GM12878 (cell line): ENCODE results near the gene MPRIP. TPM values are rescaled to one million over a fixed set of nuclear protein-coding genes. Genes with fewer than 3 reads are reported as not detected.

Experiments
- ATAC-seq: fragments of 200-7000 bp; cut with Tn5 transposase; 3 replicates; pipeline ENCODE4 v1.9.1; 2020; ENCODE audit warnings: mild to moderate bottlenecking, moderate library complexity
- BruUV-seq: library from RNA; stranded (reverse); fragments of 400-500 nt; replicated peaks from 2 replicates; lab custom pipeline; 2021; lab: Mats Ljungman, UMichigan
- CTCF ChIA-PET: fragments of 300-600 bp; sonication (Branson Sonifier 250); formaldehyde crosslinking; extraction: SDS; loops from one replicate; lab custom pipeline; 2021; ENCODE audit warnings: inconsistent platforms; lab: Yijun Ruan, JAX
- POLR2A ChIA-PET: fragments of 350-600 bp; formaldehyde crosslinking; extraction: SDS; loops from one replicate; lab custom pipeline; 2021; ENCODE audit warnings: inconsistent platforms; lab: Charles Lee
- RAD21 ChIA-PET: fragments of 300-600 bp; sonication (Branson Sonifier 250); formaldehyde crosslinking; loops from one replicate; lab custom pipeline; 2023; ENCODE audit warnings: antibody characterized with exemption; ENCODE audit not compliant: unreplicated experiment; lab: Charles Lee
- SMC1A ChIA-PET: fragments of 300-600 bp; sonication (Branson Sonifier 250); formaldehyde crosslinking; loops from one replicate; lab custom pipeline; 2023; ENCODE audit not compliant: unreplicated experiment, uncharacterized antibody; lab: Charles Lee
- DNase-seq: peaks from one replicate; pipeline ENCODE4 v3.0.0-alpha.2; 2011; ENCODE audit warnings: low read depth, low spot score
- FAIRE-seq: peaks from 3 replicates; lab custom pipeline; 2011; peaks lifted over from hg19 to GRCh38; lab: Jason Lieb, UNC
- H2AFZ ChIP-seq: 2 replicates; pipeline ENCODE4 v1.6.0; 2011; ENCODE audit warnings: low read depth, low read length, control low read depth; ENCODE audit not compliant: control insufficient read depth
- H3K27ac ChIP-seq: 2 replicates; pipeline ENCODE4 v1.5.1; 2011; ENCODE audit warnings: control low read depth; ENCODE audit not compliant: control insufficient read depth, insufficient read depth
- H3K27me3 ChIP-seq, 2 experiments: replicated peaks in 1 of 2; 2 replicates each; pipeline versions ENCODE4 v1.6.0 to v1.6.1; 2011; ENCODE audit warnings: low read length in 1 of 2; ENCODE audit not compliant: control insufficient read depth in 2 of 2, insufficient read depth in 2 of 2
- H3K36me3 ChIP-seq, 2 experiments: 2 replicates each; pipeline ENCODE4 v1.5.1; 2011; ENCODE audit warnings: low read length in 1 of 2; ENCODE audit not compliant: control insufficient read depth in 2 of 2, insufficient read depth in 2 of 2
- H3K4me1 ChIP-seq: 2 replicates; pipeline ENCODE4 v1.6.1; 2011; ENCODE audit warnings: mild to moderate bottlenecking, low read length, moderate library complexity, mixed read lengths; ENCODE audit not compliant: control insufficient read depth, insufficient read depth
- H3K4me2 ChIP-seq: 2 replicates; pipeline ENCODE4 v1.6.0; 2011; ENCODE audit warnings: control low read depth; ENCODE audit not compliant: control insufficient read depth, insufficient read depth
- H3K4me3 ChIP-seq: fragments of 200-600 bp; sonication (generic); 2 replicates; pipeline ENCODE4 v1.5.1; 2016
- H3K79me2 ChIP-seq: 2 replicates; pipeline ENCODE4 v1.6.0; 2011; ENCODE audit warnings: low read length; ENCODE audit not compliant: control insufficient read depth, insufficient read depth
- H3K9ac ChIP-seq: 2 replicates; pipeline ENCODE4 v1.8.0; 2011; ENCODE audit warnings: low read length, control low read depth, mixed read lengths; ENCODE audit not compliant: control insufficient read depth, insufficient read depth
- H3K9me3 ChIP-seq: replicated peaks from 3 replicates; pipeline ENCODE4 v1.5.1; 2011; ENCODE audit warnings: mild to moderate bottlenecking, low read length; ENCODE audit not compliant: control insufficient read depth, insufficient read depth
- H4K20me1 ChIP-seq: 2 replicates; pipeline ENCODE4 v1.6.0; 2011; ENCODE audit not compliant: control insufficient read depth, insufficient read depth
- BACH1 ChIP-seq: fragments of 450-650 bp; IDR thresholded peaks from 2 replicates; pipeline ENCODE4 v1.6.1; 2017; ENCODE audit warnings: mild to moderate bottlenecking, borderline replicate concordance
- E4F1 ChIP-seq: fragments of 450-650 bp; IDR thresholded peaks from 2 replicates; pipeline ENCODE4 v1.6.1; 2018; ENCODE audit warnings: borderline replicate concordance, mild to moderate bottlenecking; ENCODE audit not compliant: partially characterized antibody
- EGR1 ChIP-seq, 2 experiments: IDR thresholded peaks; 1 replicate in 1 of 2; 2 replicates in 1 of 2; pipeline ENCODE4 v1.6.1; 2011 to 2012; ENCODE audit warnings: low read depth in 2 of 2, low read length in 2 of 2, borderline replicate concordance in 1 of 2, mild to moderate bottlenecking in 1 of 2, moderate library complexity in 1 of 2
- HCFC1 ChIP-seq: fragments of 150-350 bp; IDR thresholded peaks from 2 replicates; pipeline ENCODE4 v1.6.1; 2014; ENCODE audit warnings: low read length
- JUND ChIP-seq: IDR thresholded peaks from 2 replicates; pipeline ENCODE4 v1.6.1; 2012; ENCODE audit warnings: low read depth, mild to moderate bottlenecking, low read length, improper control_type of control experiment, moderate library complexity
- KDM1A ChIP-seq: fragments of 200-600 bp; sonication (generic); IDR thresholded peaks from 2 replicates; pipeline ENCODE4 v1.6.1; 2016; ENCODE audit warnings: borderline replicate concordance
- KLF5 ChIP-seq: fragments of 450-650 bp; IDR thresholded peaks from 2 replicates; pipeline ENCODE4 v1.6.1; 2014; ENCODE audit warnings: mild to moderate bottlenecking; ENCODE audit not compliant: partially characterized antibody
- PML ChIP-seq: IDR thresholded peaks from 2 replicates; pipeline ENCODE4 v1.6.1; 2012; ENCODE audit warnings: low read length, inconsistent platforms
- RCOR1 ChIP-seq: conservative IDR thresholded peaks from 2 replicates; pipeline ENCODE4 v1.6.1; 2012; ENCODE audit warnings: low read depth, low read length, improper control_type of control experiment
- SMAD5 ChIP-seq: IDR thresholded peaks from 2 replicates; pipeline ENCODE4 v1.6.1; 2016; ENCODE audit warnings: antibody characterized with exemption, low read depth
- TCF7 ChIP-seq: IDR thresholded peaks from 2 replicates; pipeline ENCODE4 v1.6.1; 2014; ENCODE audit warnings: antibody characterized with exemption, borderline replicate concordance
- ZBTB33 ChIP-seq: fragments of 450-650 bp; IDR thresholded peaks from 2 replicates; pipeline ENCODE4 v1.6.1; 2017; ENCODE audit warnings: mild to moderate bottlenecking
- ZNF384 ChIP-seq: IDR thresholded peaks from 2 replicates; pipeline ENCODE4 v1.6.1; 2012; ENCODE audit warnings: low read depth, mild to moderate bottlenecking, low read length, improper control_type of control experiment, borderline replicate concordance
- ZNF622 ChIP-seq: fragments of 450-650 bp; IDR thresholded peaks from 2 replicates; pipeline ENCODE4 v1.6.1; 2017; ENCODE audit warnings: mild to moderate bottlenecking, inconsistent platforms
- WGBS: methylation state at CpG from one replicate; pipeline ENCODE4 v1.1.6; 2016; ENCODE audit warnings: low lambda C conversion rate; ENCODE audit not compliant: insufficient replicate concordance, insufficient coverage; ENCODE audit errors: missing lambda C conversion rate; 5-methylcytosine and 5-hydroxymethylcytosine counted together
- in situ Hi-C: fragments of 300-500 bp; cut with MboI; formaldehyde crosslinking; loops from 9 replicates; pipeline ENCODE4 v1.14.3; 2018; ENCODE audit warnings: mixed read lengths
- intact Hi-C: fragments of 100-400 bp; cut with micrococcal nuclease; formaldehyde crosslinking; loops from one replicate; pipeline ENCODE4 v1.14.2; 2022; ENCODE audit not compliant: unreplicated experiment
- polyA plus RNA-seq, 11 experiments: library from polyadenylated mRNA; depleted of rRNA in 4 of 11; unstranded in 6 of 11; stranded (reverse) in 5 of 11; fragments of >200 nt; fragmentation: Nextera tagmentation in 4 of 11; fragmentation: Illumina TruSeq in 1 of 11; extraction: Ambion mirVana in 4 of 11; extraction: Trizol in 1 of 11; gene quantifications; 1 replicate in 1 of 11; 2 replicates in 10 of 11; pipeline versions ENCODE4 v1.2.1 to v1.2.3, GENCODE V29; 2011 to 2016; ENCODE audit warnings: inconsistent platforms in 2 of 11, missing spikeins in 2 of 11, low read depth in 1 of 11
- total RNA-seq, 4 experiments: library from RNA; depleted of rRNA in 3 of 4; stranded (reverse); fragments of >200 nt in 3 of 4; fragmentation: Illumina TruSeq in 1 of 4; extraction: Trizol in 1 of 4; gene quantifications; 2 replicates each; pipeline versions ENCODE4 v1.2.1 to v1.2.3, GENCODE V29; 2013 to 2021

The MPRIP gene
- total and polyA plus RNA-seq, 10 of the 15 experiments (the other 5 are each of a cell fraction or from before 2014, with no cell fraction given): 16.5 to 168 (median 71.7) TPM

GRCh38 chr17:17168401-17168800, 126.1 kb downstream of the MPRIP start:
- no peak for ATAC-seq
- DNase-seq: no peak
- TF ChIP-seq JUND: no peak
- no peak for TF ChIP-seq ZBTB33
- TF ChIP-seq ZNF622: no peak
- no peak for TF ChIP-seq RCOR1
- TF ChIP-seq EGR1 (IDR thresholded peaks at IDR 0.05; ENCODE audit: borderline replicate concordance in 1 of 2, low read depth in 2 of 2, low read length in 2 of 2): no peak
- no peak for TF ChIP-seq KDM1A
- TF ChIP-seq PML: no peak
- TF ChIP-seq SMAD5: no peak
- no peak for TF ChIP-seq E4F1
- no peak for TF ChIP-seq HCFC1
- no peak for TF ChIP-seq KLF5
- no peak for TF ChIP-seq BACH1
- no peak for TF ChIP-seq ZNF384
- TF ChIP-seq TCF7: no peak
- ChIA-PET SMC1A (interaction anchor here (1.6 kb wide), 1 partner anchor 8 kb away, joined by 4 read pairs; no protein-coding TSS in a partner anchor), RAD21 (no interaction called here), CTCF (no interaction called here), POLR2A (no interaction called here)
- H3K9ac ChIP-seq: no peak overlapping the region
- no peaks in the 10 kb centered on the region for H3K79me2 ChIP-seq
- no peak overlapping the region for H2AFZ ChIP-seq
- no peak overlapping the region for H3K27ac ChIP-seq
- no TSS peak for BruUV-seq
- H3K4me3 ChIP-seq: no peak overlapping the region
- 91% methylated on average over 5 of the region's 5 CpGs for WGBS
- H4K20me1 ChIP-seq: no peaks in the 10 kb centered on the region
- FAIRE-seq: no peak
- H3K27me3 ChIP-seq: no peaks in the 10 kb centered on the region
- in situ Hi-C loops: no loop called here
- no peaks in the 10 kb centered on the region for H3K9me3 ChIP-seq
- intact Hi-C loops: no loop called here
- no peak overlapping the region for H3K4me2 ChIP-seq
- peaks cover 5 to 33% of the 10 kb centered on the region in 2 experiments; a peak in 3 of 4 replicates for H3K36me3 ChIP-seq
- no peaks in the 10 kb centered on the region for H3K4me1 ChIP-seq
